Urothelium cell line (cell line): ENCODE results near the gene ABRACL.
"Not testable (repeated sequence)": the region's sequence is repeated elsewhere in the genome, so short reads cannot be mapped to it uniquely, and the experiment has no call there.

Experiments
- DNase-seq: peaks from one replicate; pipeline ENCODE4 v3.0.0; 2011; ENCODE audit warnings: low spot score, mixed read lengths
- FAIRE-seq: peaks from 2 replicates; lab custom pipeline; 2011; peaks lifted over from hg19 to GRCh38; lab: Jason Lieb, UNC

The ABRACL gene

DNA sequence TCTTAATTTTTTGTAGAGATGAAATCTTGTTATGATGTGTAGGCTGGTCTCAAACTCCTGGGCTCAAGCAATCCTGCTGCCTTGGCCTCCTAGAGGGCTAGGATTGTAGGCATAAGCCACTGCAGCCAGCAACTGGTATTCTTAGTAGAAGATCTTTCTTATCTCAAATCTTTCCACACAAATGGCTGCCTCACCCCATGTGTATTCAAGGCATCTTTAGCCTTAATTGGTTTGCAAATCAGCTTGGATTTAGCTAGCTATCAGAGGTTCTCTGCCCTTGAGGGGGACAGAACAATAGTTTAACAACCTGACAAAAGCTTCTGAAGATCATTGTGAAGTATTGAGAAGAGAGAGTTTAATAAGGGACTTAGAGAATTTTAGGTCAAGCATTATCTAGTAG lies 17.9 kb upstream of the ABRACL start:
- DNase-seq (no peak), FAIRE-seq (no peak)

DNA sequence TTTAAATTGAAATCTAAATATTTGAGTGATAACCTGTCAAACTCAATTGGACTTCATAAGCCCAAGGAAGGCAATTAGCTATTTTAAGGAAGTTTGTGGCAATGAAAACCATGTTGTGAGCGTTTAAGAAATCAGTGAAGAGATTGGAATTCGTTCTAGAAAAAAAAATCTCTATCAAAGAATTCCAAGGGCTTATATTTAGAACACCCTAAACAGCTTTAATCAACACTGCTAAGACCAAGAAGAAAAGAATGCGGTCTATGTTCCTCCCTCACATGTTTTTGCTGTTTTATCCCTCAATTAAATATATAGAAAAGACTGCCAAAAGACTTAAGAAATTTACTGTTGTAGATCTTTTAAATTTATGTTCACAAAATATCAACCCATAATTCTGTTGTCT lies 16.6 kb upstream of the ABRACL start:
- DNase-seq = no peak
- FAIRE-seq = no peak

DNA sequence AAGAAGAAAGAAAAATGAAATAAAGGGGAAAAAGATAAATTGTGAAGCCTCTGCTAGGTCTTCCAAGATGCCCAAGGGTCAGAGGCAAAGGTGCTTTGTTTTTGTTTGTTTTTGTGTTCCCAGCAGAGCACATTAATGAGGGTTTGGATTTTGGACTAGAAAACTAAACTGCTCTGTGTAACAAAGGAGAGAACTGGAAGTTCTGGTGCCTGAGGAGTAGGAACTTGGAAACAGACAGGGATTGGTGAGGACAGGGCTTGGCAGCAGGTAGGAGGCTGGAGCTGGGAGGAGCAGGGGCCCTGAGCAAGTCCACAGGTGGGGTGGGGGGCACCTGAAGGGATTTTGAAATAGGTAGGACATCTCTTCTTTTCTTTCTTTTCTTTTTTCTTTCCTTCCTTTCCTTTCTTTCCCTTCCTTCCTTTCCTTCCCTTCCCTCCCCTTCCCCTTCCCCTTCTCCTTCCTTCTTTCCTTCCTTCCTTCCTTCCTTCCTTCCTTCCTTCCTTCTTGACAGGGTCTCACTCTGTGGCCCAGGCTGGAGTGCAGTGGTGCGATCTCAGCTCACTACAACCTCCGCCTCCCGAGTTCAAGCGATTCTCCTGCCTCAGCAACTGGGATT lies 15.3 kb upstream of the ABRACL start:
- DNase-seq (no peak), FAIRE-seq (no peak)

DNA sequence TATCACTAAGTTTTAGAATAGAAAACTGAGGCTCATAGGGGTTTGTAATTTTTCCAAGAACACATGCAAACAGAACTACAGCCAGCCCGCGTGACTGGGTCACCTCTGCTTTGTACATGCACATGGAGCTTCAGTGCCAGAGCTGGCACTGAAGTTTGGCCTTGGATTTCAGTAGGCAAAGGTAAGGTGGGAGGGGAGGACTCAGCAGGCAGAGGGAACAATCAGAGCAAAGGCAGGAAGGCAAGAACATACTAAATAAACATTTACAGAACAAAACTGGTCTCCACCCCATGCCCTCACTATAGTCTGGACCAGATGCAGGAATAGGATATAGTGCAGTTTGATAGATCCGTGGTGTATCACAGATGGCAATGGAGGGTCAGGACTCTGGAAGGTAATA lies 13.6 kb upstream of the ABRACL start:
- no peak for FAIRE-seq

DNA sequence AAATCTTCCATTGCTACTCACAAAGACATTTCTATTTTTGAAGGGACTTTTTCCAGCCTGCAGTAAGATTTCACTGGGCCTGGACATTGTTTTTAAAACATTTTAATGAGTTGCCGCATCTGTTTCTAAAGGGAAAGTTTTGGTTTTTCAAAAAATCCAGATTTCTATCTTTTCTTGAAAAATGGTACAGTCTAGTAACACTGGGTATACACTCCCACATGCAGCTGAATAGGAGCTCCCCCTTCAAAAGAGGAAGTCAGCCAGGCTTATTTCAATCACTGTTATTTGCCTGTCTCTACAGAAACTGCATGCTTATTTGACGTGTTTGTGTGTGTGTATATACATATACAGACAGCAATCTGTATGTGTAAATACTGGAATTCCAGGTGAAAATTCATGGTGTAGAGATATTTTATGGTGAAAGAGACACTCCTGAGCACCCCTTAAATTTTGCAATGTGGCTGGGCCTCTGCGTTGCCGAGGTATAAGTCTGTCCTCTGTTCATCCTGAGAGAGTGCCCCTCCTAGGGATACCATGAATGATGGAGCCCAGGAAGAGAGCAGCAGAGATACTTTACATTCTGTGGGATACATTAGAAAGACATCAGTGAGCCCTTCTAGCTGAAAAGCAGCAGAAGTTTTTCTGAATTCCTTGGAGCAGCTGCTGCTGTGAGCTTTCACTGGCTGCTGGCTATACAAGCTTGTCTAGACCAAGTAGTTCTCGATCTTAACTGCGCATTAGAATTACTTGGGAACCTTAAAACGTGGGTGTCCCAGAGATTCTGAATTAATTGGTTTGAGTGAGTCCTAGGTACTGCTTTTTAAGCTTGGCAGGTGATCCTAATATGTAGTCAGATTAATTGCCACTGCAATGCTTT lies 12.0 kb upstream of the ABRACL start:
- FAIRE-seq (no peak), DNase-seq (no peak)

More for the DNA sequence above, 13.6 kb upstream of the ABRACL start:
- no peak for DNase-seq

DNA sequence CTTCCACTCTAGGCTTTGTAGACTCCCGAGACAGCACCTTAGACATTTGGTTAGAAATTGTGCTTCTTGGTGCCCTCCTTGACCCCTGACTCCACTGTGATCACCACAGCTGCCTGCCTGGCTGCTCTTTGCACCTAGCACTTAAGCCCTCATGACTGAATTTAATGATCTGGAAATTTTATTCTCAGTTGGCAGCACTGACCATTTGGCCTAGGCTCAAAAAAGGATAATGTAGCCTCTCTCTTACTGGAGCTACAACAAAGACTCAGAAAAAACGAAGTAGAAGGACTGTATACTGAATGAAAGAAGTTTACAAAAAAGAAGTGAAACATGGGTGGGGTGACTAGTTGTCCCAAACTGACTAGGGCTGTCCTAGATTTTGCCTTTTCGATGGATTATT lies 11.3 kb upstream of the ABRACL start:
- no peak for DNase-seq
- FAIRE-seq = no peak

DNA sequence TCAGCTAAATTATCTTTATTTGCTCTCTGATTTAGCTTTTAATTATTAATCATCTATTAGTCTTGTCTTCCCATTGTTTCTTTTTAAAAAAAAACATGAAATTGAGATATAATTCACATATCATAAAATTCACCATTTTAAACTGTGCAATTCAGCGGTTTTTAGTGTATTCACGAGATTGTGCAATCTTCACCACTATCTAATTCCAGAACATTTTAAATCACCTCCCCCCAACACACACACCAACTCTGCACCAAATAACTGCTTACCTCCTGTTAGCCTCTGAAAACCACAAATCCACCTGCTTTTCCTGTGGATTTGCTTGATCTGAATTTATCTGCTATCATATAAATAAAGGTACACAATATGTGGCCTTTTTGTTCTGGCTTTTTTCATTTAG lies 8.8 kb upstream of the ABRACL start:
- no peak for FAIRE-seq
- DNase-seq = no peak

DNA sequence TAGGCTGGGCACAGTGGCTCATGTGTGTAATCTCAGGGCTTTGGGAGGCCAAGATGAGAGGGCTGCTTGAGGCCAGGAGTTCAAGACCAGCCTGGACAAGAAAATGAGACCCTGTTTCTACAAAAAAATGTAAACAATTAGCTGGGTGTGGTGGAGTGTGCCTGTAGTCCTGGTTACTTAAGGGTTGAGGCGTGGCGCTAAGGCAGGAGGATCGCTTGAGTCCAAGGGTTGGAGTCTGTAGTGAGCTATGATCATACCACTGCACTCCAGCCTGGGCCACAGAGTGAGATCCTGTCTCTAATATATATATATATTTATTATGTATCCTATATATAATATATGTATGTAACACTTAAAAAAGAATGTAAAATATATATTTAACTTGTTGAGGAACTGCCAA lies 7.9 kb upstream of the ABRACL start:
- FAIRE-seq (no peak), DNase-seq (no peak)

DNA sequence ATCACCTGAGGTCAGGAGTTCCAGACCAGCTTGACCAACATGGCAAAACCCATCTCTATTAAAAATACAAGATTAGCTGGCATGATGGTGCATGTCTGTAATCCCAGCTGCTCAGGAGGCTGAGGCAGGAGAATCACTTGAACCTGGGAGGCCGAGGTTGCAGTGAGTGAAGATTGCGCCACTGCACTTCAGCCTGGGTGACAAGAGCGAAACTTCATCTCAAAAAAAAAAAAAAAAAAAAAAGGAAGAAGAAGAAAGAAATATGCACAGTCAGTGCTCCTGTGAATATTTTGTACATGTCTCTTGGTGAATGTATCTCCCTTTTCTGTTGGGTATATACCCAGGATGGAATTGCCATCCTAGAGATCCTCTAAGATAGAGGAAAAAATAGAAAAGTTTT lies 3.1 kb upstream of the ABRACL start:
- not testable (repeated sequence) for DNase-seq, FAIRE-seq

DNA sequence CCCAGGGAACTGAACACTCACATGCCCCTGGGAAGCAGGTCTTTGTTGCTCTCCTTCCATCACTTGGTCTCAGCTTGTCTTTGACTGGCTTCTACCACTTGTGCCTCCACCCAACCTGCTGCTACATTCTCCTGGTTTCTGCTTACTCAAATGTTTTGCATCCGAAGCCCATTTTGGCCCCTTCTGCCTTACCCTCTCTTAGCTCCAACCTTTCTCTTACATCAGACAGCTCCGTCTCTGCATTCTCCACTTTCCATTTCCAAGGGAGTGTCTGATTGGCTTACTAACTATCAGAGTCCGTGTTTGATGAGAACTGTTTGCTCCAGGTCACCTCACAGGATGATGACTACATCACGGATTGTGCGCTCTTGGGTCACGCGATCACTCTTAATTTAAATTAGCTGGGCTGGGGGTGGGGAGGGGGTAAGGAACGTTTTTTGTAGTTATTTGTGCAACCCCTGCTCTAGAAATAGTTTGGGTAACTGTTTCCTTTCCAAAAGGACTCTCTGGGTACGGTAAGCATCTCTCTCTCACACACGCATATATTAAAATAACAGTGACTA lies 844 bp upstream of the ABRACL start:
- DNase-seq (peak; percentile 6), FAIRE-seq (no peak)

DNA sequence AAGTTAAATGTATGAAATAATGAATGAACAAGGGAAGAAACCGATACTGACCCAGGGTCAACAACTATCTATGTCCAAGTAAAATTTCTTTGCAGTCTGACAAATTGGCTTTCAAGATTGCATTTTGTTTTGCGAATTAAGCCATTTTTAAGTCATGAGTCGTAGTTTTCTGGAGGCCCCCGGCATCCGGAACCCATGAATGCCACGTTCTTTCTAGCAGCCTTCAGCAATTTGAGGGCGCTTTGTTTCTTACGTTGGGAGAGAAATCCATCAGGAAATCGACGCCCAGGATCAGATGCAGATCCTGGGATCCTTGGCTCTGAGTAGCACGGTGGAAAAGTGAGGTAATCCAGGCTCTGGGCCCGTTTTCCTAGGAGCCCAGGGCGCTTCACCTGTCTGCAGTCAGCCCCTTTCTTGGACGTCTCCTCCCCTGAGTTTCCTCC lies 309 bp upstream of the ABRACL start:
- DNase-seq = no peak
- no peak for FAIRE-seq

DNA sequence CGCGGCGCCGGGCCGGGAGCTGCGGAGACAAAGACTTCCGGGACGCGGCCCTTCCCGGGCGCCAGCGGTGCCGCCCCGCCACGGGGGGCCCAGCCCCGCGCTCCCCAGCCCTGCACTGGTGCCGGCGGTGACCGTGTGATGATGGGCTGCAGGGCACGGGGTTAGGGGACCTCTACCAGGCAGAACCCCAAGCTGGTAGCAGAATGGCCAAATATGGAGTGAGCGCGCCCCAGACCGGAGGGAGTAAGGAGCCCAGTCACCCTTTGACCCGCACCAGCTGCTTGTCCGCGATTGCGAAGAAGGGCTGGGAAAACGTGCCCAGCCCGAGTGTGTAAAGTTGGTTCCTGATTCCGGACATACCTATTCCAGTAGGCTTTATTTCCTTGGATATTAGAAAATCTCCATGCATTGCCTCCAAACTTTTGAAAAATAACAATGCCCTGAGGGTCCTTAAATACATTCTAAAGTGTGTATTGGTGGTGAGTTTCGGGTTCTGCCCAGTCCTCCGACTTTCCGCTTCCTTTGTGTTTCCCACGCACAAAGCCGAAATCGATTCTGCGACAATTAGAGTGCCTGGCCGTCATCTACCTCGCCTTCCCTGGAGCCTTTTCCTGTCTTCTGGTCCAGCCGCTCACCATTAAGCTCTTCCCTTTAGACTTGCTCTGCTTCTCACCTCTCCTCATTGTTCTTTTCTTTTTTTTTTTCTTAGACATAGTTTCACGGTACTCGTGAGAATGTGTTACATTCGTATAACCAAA lies 1.1 kb downstream of the ABRACL start:
- FAIRE-seq = no peak
- DNase-seq = peak; percentile 8

DNA sequence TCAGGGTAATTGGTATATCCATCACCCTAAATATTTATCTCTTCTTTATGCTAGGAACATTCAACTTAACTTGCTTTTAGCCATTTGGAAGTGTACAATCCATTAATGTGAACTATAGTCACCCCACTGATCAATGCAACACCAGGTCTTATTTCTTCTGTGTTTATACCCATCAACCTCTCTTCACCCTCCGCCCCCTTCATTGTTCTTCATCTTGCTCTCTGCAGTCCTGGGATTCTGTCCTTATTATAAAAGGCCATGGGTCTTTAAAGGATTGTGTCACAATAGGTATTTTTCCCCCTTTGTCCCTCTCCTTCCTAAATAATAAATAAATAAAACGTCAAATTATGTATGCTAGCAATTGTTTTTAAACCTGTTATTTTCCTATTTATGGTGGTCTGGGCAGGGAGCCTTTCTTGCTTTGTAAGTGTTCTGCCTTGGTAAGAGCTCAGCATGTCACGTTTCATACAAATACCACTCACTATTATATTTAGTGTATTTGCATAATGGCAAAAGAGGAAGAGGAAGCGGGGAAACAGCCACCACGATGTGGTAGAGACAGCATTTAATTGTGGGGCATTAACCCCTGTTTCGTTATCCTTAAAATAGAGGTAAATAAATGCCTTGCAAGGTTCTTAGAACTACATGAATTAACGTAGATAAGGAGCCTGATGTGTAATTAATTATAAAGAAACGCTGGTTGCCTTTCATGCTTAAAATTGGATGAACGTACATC lies 1.9 kb downstream of the ABRACL start:
- no peak for FAIRE-seq
- no peak for DNase-seq

DNA sequence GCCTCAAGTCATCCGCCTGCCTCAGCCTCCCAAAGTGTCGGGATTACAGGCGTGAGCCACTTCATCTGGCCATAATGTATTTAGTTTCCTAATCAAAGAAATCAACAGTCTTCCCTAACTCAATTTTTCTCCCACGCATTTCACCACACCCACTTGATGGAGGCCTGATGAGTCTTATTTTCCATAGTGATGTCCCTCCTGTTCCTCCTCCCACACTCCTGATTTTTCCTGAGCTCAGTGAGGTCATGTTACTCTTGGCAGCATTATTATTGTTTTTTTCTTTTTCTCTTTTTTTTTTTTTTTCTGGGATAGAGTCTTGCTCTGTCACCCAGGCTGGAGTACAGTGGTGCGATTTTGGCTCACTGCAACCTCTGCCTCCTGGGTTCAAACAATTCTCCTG lies 8.9 kb downstream of the ABRACL start:
- DNase-seq (no peak), FAIRE-seq (no peak)

DNA sequence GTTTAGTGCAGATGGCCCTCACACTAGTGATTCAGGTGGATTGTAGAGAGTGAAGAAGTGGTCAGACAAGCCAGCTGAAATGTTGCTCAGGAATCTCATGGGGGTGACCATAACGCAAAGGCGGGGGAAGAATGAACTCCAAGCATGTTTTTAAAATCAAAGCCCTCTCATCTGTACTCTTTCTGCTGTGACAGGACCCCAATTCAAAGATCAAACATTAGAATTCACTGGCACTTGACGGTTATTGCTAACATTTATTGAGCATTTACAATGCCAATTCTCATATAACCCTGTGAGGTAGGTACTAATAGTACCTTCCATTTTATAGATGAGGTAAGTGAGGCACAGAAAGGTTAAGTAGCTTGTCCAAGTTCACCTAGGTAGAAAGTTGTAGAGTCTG lies 15.7 kb downstream of the ABRACL start:
- FAIRE-seq = no peak
- DNase-seq = no peak

DNA sequence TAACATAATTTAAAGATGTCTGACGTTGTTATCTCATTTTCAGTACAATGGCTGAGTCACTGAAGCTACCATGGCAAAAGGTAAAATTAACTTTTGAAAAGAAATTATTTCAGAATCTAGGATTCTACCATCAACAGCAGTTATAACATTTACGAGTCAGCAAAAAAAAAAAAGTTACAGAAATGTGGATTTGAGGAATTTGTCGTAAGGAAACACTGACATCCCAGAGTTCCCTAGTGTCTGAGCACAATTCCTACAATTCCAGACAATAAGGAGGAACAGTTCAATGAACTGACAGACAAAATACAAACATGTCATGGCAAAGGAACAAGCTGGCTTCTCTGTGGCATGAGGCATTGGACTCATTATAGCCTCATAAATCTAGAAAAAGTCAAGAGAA lies 19.1 kb downstream of the ABRACL start:
- DNase-seq = no peak
- no peak for FAIRE-seq

DNA sequence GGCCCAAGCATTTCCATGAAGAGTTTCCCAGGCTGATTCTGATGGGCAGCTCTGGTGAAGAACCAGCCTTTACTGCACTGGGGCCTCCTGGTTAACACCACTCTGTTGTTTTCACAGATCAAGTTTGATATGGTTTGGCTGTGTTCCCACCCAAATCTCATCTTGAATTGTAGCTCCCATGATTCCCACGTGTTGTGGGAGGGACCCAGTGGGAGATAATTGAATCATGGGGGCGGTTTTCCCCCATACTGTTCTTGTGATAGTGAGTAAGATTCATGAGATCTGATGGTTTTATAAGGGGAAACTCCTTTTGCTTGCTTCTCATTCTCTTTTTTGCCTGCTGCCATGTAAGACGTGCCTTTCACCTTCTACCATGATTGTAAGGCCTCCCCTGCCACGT lies 20.4 kb downstream of the ABRACL start:
- FAIRE-seq, DNase-seq: not testable (repeated sequence)

DNA sequence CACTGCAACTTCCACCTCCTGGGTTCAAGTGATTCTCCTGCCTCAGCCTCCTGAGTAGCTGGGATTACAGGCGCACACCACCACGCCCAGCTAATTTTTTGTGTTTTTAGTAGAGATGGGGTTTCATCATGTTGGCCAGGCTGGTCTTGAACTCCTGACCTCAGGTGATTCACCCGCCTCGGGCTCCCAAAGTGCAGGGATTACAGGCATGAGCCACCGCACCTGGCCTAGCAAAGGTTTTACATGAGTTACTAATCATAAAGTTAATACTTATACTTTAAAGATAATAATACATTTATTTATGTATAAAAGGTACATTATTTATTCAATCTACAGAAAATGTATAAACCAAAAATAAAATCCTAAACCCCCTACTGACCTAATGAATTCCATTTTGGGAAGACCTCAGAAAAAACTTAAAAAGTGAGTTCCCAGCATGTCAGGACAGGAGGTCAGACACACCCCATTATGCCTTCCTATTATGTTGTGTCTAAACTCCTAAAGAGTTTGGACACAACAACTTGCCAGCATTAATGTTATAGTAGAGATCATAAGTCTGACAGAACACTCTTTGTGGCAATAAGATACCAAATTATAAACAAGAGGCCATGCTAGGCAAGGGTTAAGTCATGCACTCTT lies 21.7 kb downstream of the ABRACL start:
- FAIRE-seq, DNase-seq: not testable (repeated sequence)

DNA sequence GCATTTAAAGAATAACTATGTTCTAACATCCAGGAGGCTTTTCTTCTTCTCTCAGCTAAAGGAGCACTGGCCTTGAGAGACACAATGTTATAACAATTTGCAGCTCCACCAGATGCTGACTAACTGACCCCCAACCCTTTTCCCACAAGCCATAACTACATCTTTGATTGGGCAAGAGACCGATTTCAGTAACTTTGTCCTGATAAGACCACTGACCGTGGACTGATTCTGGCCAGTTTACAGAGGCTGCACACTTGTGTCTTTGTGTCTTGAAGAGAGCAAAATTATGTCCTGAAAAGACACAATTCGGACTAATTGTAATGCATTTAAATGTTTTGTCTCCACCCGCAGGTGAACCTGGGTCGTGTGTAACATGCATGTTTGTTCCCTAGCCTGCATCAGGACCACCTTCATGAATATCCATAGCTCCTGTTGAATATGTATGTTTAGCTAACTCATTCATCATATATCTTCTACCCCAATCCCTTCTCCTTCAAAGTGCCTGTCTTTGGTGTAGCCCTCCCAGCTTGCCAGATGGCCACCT lies 22.3 kb downstream of the ABRACL start:
- DNase-seq = no peak
- FAIRE-seq = no peak
